ENCODE results near the gene MATN3. TPM values are rescaled to one million over a fixed set of nuclear protein-coding genes. Genes with fewer than 3 reads are reported as not detected.

MATN3 gene
- not detected for total RNA-seq
- long read RNA-seq, result 0 reads

- intact Hi-C loops (cut with DNase I), result loop anchor here in 1 of 2 donors (5.0 kb wide), 1 partner anchor 85 kb away; no protein-coding TSS in a partner anchor
- ATAC-seq, result peak; percentile 70 to 86 (median 72)
- no peak within 1 kb of the TSS for H3K27ac ChIP-seq
Observed at GRCh38 chr2:20012282-20013125, at the start of gene MATN3. Gene MATN3 (minus strand): TSS chr2:20012668. CDS start chr2:20012631, 37 bp downstream.

GRCh38 chr2:20061940-20062339 lies 49.5 kb upstream of the MATN3 start:
- peak in 1 of 4 donors; percentile 32 for ATAC-seq
- TF ChIP-seq CTCF (IDR thresholded peaks at IDR 0.05) (no peak), POLR2A (IDR thresholded peaks at IDR 0.05) (no peak)
- intact Hi-C loops (cut with DNase I), result no loop called here

More at GRCh38 chr2:20012282-20013125, at the start of gene MATN3:
- TF ChIP-seq POLR2A (IDR thresholded peaks at IDR 0.05) (no peak), CTCF (IDR thresholded peaks at IDR 0.05) (no peak)
- Histone ChIP-seq H3K4me3 (peak within 1 kb of the TSS; percentile 22 to 51 (median 41)), H3K27me3 (peaks cover 0 to 8% of the 10 kb centered on the region in 2 donors), H3K36me3 (no peaks in the 10 kb centered on the region), H3K4me1 (peaks cover 0 to 5% (median 0%) of the 10 kb centered on the region in 4 donors), H3K9me3 (no peaks in the 10 kb centered on the region)
- DNase-seq, result peak in 2 of 3 donors; percentile 46 to 48
- WGBS (ENCODE audit: insufficient coverage, low coverage, low lambda C conversion rate, missing lambda C conversion rate), result 4% methylated on average over 5 of the region's 87 CpGs

GRCh38 chr2:20061476-20061875 lies 49.0 kb upstream of the MATN3 start:
- Histone ChIP-seq H3K9me3 (no peaks in the 10 kb centered on the region), H3K4me3 (no peak overlapping the region), H3K36me3 (no peaks in the 10 kb centered on the region), H3K27ac (no peak overlapping the region), H3K4me1 (no peaks in the 10 kb centered on the region), H3K27me3 (no peaks in the 10 kb centered on the region)
- DNase-seq (no peak), ATAC-seq (no peak)
- TF ChIP-seq CTCF (IDR thresholded peaks at IDR 0.05) (no peak), POLR2A (IDR thresholded peaks at IDR 0.05) (no peak)
- WGBS (ENCODE audit: insufficient coverage, low coverage, low lambda C conversion rate, missing lambda C conversion rate), result 88% methylated on average over 3 of the region's 3 CpGs
- intact Hi-C loops (cut with DNase I), result no loop called here

More at GRCh38 chr2:20061940-20062339, 49.5 kb upstream of the MATN3 start:
- H3K36me3 ChIP-seq, result no peaks in the 10 kb centered on the region
- WGBS (ENCODE audit: insufficient coverage, low coverage, low lambda C conversion rate, missing lambda C conversion rate), result no CpG with 5 or more reads among the region's 5 CpGs
- H3K27ac ChIP-seq, result no peak overlapping the region
- H3K27me3 ChIP-seq, result no peaks in the 10 kb centered on the region
- H3K4me1 ChIP-seq, result no peaks in the 10 kb centered on the region
- H3K4me3 ChIP-seq, result no peak overlapping the region
- DNase-seq, result no peak
- no peaks in the 10 kb centered on the region for H3K9me3 ChIP-seq

GRCh38 chr2:20060106-20060505 lies 47.6 kb upstream of the MATN3 start:
- DNase-seq, result no peak
- Histone ChIP-seq H3K9me3 (no peaks in the 10 kb centered on the region), H3K4me3 (no peak overlapping the region), H3K27ac (no peak overlapping the region), H3K27me3 (no peaks in the 10 kb centered on the region), H3K36me3 (no peaks in the 10 kb centered on the region), H3K4me1 (no peaks in the 10 kb centered on the region)
- intact Hi-C loops (cut with DNase I), result no loop called here
- ATAC-seq, result no peak
- 88% methylated on average over 1 of the region's 1 CpG for WGBS (ENCODE audit: insufficient coverage, low coverage, low lambda C conversion rate, missing lambda C conversion rate)
- TF ChIP-seq POLR2A (IDR thresholded peaks at IDR 0.05) (no peak), CTCF (IDR thresholded peaks at IDR 0.05) (no peak)
